Hindlimb muscle (tissue), 1 donor: ENCODE measurements around the gene LETM1. TPM values are rescaled to one million over a fixed set of nuclear protein-coding genes. Genes with fewer than 3 reads are reported as not detected.

ENCODE experiments used
- DNase-seq: peaks from one replicate; pipeline ENCODE4 v3.0.0-alpha.2; 2013
- polyA plus RNA-seq: library from polyadenylated mRNA; unstranded; fragments of 120-200 nt; gene quantifications from one replicate; pipeline ENCODE4 v1.2.1, GENCODE V29; 2013; ENCODE audit not compliant: insufficient read length

LETM1 gene
- polyA plus RNA-seq: 19.7 TPM

DNA sequence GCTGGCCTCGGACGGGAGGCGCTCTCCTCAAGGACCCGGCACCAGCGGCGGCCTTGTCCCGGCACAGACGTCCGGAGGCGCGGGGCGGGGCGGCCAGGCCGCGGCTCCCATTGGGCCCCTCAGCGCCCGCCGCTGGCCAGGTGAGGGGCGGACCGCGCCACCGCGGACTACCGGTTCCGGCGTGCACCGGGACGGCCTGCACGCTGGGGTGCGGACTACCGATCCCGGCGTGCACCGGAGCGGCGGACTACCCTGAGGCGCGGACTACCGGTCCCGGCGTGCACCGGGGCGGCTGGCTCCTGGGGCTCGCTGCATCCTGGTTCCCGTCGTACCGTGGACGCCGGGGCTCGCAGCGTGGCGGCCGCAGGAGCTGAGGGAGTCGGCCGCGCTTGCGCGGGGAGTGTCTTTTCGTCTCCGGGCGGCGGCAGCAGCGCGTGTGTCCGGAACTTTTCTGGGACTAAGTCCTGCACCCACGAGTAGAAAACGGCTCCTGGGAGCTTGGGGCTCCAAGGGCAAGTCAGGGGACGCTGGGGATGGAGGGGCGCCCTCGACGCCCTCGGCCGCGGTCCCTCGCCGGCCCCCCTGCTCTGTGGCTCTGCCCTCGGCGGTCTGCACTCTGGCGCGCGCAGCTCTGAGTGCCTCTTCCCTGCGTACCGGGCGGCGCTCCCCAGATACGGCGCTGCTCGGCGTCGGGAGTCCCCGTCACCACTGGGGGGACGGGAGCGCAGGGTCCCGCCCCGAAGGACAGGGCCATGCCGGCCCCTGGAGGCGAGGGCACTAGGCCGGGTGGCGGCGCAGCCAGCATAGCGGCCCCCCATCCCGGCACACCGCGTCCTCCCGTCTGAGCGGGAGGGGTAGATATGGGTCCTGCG lies at the start of gene LETM1:
LETM1 (minus strand) TSS at position 86 of the 872 bp plus-strand sequence. CDS start 206 bp downstream, outside the sequence.
- DNase-seq: peak; percentile 96

DNA sequence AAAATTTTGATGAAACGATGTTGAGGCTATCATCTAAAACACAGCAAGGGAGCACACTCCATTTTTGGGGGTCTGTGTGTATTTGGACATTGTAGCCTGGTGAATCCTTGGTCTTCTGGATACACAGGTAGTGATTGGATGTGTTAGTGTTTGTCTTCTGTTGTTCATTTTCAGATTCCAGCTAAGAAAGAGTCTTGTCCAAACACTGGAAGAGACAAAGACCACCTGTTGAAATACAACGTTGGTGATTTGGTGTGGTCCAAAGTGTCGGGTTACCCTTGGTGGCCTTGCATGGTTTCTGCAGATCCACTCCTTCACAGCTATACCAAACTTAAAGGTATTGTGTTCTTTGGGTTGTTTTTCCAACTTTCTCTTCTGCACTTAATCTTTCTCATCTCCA lies 48.1 kb upstream of the LETM1 start:
- DNase-seq: no peak

- no peak for DNase-seq
Observed at GRCh38 chr4:1903035-1903434, 47.1 kb upstream of the LETM1 start.

DNA sequence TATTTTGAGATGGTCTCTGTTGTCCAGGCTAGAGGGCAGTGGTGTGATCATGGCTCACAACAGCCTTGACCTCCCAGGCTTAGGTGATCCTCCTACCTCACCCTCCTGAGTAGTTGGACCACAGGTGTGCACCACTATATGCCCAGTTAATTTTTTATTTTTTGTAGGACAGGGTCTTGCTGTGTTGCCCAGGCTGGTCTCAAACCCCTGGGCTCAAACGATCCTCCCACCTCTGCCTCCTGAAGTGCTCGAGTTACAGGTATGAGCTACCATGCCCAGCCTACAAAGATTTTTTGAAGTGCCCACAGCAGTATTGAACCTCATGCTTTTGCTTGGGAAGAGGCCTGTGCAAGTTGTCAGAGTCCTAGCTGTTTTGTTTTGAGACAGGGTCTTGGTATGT lies 46.3 kb upstream of the LETM1 start:
- DNase-seq: no peak

DNA sequence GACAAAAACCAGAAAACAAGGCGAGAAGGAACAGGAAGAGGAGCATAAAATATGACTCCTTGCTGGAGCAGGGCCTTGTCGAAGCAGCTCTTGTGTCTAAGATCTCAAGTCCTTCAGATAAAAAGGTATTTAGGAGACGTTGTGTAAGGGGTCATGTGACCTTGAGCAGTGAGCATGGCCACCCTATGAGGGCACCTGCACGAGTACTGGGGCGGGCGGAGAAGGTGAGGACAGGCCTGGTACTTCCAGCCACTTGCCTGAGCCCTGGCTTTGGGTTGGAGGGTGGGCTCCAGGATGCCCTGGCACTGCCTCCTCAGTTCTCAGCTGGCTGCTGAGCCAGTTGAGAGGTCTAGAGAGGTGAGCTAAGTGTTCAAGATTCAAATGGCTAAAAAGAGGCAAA lies 45.2 kb upstream of the LETM1 start:
- no peak for DNase-seq

DNA sequence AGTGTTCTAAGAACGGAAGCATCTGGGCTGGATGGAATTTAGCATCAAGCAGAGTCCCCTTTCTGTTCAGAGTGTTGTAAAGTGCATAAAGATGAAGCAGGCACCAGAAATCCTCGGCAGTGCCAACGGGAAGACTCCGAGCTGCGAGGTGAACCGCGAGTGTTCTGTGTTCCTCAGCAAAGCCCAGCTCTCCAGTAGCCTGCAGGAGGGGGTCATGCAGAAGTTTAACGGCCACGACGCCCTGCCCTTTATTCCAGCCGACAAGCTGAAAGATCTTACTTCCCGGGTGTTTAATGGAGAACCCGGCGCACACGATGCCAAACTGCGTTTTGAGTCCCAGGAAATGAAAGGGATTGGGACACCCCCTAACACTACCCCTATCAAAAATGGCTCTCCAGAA lies 44.7 kb upstream of the LETM1 start:
- DNase-seq: no peak

DNA sequence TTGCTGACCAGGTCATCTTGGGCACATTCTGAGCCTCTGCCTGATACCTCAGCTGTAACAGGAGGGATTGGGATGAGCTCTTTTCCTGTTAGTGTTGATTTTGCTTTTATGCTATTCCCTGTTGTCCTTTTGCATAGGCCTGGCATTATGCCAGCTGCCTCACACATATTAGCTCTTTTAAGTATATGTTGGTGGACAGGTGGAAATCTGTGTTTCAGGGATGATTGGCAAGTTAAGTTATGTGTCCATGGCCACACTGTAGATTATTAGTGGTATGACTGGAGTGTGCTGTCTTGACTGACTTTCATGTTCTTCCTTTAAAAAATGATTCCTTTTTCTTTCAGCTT lies 44.1 kb upstream of the LETM1 start:
- DNase-seq: no peak

GRCh38 chr4:1899149-1900086 lies 43.5 kb upstream of the LETM1 start:
- DNase-seq: peak; percentile 75

DNA sequence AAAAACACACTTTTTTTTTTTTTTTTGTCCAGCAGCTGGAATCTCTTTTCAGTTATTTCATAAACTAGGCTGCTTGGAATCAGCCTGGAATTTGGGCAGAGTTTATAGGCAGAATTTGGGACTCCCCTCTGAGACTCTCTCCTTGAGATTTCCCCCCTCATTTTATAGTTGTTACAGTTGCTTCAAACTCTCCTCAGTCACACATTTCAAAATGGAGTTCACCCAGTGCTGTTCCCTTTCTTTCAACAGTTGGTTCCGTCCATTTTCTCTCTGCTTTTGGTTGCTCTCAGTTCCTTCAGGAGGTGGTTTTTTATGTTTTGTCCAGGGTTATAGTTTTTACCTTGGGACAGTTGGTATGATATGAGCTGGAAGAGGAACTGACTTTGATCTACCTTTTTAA lies 42.7 kb upstream of the LETM1 start:
- DNase-seq: no peak

GRCh38 chr4:1898007-1898406 lies 42.1 kb upstream of the LETM1 start:
- no peak for DNase-seq

- no peak for DNase-seq
Observed at GRCh38 chr4:1896658-1896991, 40.7 kb upstream of the LETM1 start.

DNA sequence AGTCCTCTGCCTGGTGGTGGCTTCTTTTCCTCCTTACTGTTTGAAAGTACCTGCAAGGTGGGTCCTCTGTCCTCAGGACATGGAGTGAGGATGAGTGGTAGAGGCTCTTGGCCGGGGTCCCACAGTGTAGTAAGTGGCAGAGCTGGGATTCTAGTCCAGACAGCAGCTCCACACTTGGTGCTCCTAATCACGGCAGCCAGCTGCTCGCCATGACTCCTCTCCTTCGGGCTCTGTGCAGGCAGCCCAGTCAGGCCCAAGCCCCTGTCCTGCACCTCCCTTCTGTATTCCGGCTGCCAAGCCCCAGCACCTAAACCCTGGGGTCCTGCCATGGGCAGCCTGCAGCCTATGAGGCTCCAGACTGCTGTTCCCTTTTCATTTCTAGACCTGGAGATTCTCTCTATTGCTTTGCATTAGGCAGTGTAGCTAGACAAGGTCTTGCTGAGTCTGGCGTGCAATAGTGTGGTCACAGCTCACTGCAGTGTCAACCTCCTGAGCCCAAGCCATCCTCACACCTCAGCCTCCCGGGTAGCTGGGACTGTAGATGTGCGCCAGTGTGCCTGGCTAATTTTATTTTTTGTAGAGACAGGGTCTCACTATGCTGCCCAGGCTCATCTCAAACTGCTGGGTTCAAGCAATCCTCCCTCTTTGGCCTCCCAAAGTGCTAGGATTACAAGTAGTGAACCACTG lies 40.2 kb upstream of the LETM1 start:
- no peak for DNase-seq

DNA sequence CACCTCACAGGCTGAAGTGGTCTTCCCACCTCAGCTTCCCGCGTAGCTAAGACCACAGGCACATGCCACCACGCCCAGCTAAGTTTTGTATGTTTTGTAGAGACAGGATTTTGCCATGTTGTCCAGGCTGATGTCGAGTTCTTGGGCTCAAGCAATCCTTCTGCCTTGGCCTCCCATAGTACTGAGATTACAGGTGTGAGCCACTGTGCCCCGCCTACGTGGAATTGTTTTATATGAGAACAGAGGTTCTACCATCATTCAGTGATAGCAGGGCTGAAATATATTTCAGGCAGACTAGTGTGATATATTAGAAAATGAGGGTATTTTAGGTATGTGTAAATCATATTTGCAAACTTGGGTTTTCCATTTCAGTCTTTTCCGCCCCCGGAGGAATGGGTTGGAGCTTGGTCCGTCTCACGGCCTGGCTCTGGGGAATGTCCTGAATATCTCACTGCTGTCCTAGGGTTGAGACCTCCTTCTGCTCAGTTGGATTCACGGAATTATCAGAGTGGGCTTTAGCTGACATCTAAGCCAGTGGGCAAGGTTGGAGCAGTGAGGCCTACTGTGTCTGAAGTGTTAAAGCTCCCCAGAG lies 35.1 kb upstream of the LETM1 start:
- no peak for DNase-seq

- DNase-seq: no peak
Observed at GRCh38 chr4:1887052-1887451, 31.1 kb upstream of the LETM1 start.

DNA sequence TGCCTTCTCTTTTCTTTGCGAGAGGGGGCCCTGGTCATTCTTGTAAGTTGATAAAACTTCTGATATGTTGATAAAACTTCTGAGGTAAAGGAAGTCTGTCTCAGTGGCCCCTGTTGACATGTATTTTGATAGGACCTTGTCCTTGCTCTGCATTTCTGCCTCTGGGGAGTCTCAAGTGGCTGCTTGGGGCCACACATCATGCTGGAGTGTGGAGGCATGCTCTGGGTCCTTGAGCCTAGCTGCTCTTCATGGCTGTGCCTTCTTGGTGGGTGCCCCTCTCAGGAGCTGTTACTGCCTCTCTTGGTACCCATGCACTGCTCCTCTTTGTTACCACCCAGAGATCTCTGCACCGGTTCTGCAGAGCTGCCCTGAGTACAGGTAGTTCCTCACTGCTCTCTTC lies 29.5 kb upstream of the LETM1 start:
- DNase-seq: no peak

GRCh38 chr4:1883583-1883982 lies 27.6 kb upstream of the LETM1 start:
- DNase-seq: no peak

DNA sequence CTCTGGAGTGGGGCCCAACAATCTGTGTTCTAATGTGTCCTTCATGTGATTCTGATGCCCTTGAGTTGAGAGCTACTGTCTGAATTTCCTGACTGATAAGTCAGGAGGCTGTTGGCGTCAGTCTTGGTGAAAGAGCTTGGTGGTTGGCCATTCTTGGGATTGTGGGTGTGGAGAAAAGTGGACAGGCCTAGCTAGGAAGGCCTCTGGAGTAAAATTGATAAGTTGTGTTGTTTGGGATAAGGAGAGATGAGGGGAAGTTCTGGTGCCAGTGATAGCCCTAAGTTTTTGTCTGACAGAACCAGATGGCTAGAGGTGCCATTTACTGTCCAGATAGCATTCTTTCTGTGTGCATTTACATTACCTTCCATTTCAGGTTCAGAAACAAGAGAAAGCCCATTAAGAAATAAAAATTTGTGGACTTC lies 26.9 kb upstream of the LETM1 start:
- DNase-seq: no peak

DNA sequence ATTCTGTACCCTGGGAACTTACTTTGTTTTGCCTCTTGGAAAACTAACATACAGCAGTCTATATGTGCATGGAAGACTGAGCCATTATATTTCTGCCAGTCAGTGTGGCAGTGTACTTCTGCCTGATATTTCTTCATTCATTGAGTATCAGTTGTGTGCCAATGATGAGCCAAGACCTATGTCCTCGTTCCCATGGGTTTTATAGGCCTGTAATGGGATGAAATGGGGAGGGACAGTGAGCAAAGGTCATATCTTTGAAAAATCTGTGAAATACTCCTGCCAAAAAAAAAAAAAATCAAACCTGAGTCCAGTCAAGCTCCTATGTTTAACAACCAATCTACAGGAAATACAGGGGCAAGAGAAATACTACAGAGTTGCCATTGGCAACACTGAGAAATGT lies 24.4 kb upstream of the LETM1 start:
- no peak for DNase-seq

DNA sequence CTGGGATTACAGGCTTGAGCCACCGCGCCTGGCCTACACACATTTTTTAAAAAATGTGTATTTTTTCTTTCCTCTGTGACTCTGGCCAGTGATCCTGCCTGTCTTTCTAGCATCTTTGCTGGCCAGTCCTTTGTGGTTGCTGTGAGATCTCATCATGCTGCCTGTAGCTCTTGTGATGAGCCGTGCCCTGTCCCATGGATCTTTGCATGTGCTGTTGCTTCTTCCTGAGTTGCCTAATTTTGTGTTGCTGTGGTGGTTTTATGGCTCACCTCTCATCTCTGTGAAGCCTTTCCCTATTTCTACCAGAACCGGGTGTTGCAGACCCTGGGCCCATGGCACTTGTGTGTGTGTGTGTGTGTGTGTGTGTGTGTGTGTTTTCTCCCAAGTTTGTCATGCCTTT lies 23.5 kb upstream of the LETM1 start:
- no peak for DNase-seq

DNA sequence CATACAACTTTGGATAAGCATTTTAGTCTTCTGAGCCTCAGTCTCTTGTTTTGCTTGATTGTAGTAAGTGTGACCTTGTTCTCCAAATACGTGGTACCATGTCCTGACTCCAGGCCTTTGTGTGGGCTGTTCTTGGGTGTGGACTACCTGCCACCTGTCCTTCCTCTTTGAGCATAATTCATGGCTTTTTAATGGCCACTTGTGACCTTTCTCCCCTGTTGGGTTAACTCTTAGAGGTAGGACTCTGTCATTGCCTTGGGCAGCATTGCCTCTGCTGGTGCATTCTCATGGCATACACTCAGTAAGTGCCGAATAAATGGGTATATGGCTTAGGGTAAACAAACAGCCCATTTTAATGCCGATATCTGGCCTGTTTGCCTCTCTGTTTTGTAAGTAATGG lies 18.2 kb upstream of the LETM1 start:
- DNase-seq: no peak

GRCh38 chr4:1873776-1874175 lies 17.8 kb upstream of the LETM1 start:
- no peak for DNase-seq

DNA sequence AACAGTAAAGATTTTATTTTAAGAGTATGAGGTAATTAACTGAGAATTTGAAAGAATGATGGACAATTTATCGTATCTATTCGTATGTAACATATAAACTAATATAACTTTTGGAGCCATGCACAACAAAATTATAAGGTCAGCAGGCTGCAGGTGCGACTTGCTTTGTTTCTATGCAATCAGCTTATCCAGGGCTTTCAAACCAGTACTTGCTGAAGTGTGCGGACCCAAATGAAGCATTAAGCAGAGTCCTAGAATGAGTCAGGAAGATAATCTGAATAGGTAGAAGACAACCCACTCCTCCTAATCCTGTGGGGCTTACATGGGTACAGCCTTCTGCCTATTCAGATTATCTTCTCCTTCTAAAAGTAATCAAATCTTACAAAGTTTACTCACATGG lies 17.3 kb upstream of the LETM1 start:
- DNase-seq: no peak

DNA sequence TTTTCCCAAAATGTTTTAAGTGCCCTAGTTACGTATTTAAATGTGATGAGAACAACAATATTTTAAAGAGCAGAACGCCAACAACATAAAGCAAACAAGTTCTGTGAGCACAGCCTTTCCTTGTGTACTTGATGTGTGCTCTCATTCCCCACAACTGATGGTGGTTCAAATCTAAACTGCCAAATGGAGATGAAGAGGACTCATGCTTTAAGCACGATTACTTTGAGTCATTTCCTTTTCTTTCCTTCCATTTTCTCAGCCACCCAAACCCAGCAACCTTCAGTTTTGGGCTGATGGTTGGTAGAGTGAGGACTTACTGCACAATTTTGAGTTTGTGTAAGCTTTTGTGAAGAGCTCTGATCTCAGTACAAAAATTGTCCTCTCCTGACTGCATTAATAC lies 16.9 kb upstream of the LETM1 start:
- no peak for DNase-seq
